NCI-H1417 (cell line): ENCODE data around the gene PTPRT.

Experiments
- DNase-seq, 3 experiments: peaks; one replicate each; lab custom pipeline; 2025; lab: John Stamatoyannopoulos, UW

Gene PTPRT

DNA sequence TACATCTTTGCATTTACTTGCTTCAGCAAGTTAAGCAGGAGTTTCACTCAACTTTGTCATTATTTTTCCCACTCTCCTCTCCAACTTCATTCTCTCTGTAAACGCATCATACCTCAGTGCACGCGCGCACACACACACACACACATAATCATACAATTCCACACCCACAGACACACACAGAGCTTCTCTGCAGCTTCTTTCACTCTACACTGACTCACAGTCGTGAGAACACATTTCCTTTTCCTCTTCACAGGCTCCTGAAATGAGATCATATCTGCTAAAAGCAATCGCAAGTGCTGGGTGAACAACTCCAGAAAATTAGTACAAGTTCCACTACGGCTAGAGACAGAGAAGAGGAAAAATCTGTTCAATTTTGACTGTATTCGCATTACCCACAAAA is 215.4 kb downstream of the PTPRT start:
- no peak for DNase-seq

DNA sequence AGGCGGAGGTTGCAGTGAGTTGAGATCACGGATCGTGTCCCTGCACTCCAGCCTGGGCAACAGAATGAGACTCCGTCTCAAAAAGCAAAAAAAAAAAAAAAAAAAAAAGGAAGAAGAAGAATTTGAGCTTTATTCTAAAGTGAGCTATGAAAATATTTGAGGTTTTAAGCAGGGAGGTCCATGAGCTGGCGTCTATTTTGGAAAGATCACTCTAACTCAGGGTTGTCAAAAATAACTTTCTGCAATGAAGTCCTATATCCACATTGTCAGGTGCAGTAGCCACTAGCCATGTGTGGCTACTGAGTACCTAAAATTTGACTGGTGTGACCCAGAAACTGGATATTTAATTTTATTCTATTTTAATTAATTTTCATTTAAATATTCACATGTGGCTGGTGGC is 217.1 kb downstream of the PTPRT start:
- DNase-seq, result no peak

DNA sequence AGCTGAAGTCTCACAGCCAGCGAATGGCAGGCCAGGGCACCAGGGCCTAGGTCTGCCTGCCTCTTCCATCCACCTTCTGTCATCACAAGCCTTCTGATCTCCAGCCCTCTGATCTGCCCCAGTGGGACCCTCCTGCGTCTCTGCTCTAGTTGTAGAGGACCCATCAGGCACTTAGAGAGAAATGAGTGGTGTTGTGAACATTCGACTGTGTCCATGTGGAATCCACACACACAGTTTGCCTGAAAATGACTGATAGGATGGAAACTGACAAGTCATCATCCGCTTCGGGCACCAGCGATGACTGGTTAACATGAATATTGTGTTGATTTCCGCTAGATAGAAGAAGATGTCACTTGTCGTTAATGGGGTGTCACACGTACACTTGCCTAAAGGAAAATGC is 221.0 kb downstream of the PTPRT start:
- DNase-seq, result no peak

DNA sequence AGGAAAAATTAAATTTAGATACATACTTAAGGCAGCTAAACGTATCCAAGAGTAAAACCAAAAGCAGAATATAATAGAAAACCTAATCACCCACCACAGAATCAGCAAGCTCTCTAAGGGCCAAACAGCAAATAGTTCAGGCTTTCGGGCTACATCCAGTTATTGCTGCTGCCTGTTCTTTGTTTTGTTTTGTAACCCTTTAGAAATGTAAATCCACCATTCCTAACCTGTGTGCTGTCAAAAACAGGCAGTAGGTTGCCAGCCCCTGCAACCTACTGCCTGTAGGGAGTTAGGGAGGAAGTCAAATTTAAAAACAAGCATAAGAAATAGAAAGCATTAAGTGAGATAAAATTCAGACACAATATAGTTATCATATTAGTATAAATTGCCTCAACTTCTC is 225.9 kb downstream of the PTPRT start:
- no peak for DNase-seq

DNA sequence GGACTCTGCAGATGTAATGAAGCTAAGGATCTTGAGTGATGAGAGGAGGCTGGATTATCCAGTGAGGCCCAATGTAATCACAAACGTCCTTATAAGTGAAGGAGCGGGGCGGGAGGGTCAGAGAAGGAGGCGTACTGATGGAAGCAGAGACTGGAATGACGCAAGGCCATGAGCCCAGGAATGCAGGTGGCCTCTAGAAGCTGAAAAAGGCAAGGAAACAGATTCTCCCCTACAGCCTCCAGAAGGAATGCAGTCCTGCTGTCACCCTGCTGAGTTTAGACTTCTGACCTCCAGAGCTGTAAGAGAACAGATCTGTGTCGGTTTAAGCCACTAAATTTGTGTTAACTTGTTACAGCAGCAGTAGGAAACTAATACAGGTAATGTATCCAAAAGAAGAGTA is 227.9 kb downstream of the PTPRT start:
- DNase-seq, result no peak

DNA sequence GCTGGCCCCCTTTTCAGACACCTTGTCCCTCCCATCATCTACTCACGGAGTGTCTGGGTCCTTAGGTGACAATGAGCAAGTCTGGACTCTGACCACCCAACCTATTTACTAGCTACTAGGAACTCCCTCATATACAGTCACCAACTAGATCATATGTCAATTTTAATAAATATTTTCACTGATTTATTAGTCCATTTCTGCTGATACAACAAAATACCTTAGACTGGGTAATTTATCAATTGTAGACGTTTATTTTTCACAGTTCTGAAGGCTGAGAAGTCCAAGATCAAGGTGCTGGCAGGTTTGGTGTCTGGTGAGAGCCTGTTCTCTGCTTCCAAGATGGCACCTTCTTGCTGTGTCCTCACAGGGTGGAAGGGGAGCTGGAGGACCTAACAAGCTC is 229.7 kb downstream of the PTPRT start:
- no peak for DNase-seq

DNA sequence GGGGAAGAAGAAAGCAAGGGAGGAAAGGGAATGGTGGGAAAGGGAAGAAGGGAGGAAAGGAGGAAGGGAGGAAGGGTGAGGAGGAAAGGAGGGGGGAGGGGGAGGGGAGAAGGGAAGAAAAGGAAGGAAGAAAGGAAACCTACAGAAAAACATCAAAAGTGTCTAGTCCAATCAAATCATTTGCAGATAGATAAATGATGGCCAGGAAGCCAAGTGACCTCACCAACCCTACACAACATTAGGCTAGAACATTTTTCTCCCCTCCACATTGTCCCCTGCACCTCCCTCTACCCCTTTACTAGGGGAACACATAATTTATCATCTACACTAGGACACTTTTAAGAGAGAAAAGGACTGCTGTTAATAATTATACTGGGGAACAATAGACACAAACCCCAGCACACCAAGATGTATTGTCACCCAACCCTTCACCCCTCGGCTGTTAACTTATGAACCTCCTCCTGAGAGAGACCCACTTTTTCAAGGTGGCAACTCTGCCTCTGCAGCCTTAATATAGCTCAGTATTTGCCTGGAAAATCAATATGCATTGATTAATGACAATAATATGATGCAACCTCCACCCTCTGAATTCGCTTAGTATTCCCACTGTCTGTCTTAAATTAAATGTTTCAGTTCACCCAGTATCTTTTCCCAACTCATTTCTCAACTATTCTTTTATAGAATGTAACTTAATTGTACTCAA is 231.2 kb downstream of the PTPRT start:
- DNase-seq, result no peak

DNA sequence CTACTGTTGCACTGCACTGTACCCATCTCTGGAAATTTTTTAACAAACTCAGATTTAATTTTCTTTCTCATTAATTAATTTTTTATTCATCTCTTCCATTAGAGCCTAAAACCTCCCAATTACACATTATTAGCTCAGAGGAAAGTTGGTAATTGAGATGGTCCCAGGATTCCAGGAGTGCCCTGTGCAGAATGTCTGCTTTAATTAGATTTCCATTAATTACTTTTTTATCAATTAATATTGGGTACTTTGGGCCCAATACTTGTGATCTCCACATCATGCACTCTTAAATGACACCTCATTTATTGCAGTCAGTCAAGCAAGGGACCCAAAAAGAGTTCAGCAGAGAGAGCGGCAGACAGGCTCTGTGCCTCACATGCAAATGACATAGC is 232.0 kb downstream of the PTPRT start:
- no peak for DNase-seq

DNA sequence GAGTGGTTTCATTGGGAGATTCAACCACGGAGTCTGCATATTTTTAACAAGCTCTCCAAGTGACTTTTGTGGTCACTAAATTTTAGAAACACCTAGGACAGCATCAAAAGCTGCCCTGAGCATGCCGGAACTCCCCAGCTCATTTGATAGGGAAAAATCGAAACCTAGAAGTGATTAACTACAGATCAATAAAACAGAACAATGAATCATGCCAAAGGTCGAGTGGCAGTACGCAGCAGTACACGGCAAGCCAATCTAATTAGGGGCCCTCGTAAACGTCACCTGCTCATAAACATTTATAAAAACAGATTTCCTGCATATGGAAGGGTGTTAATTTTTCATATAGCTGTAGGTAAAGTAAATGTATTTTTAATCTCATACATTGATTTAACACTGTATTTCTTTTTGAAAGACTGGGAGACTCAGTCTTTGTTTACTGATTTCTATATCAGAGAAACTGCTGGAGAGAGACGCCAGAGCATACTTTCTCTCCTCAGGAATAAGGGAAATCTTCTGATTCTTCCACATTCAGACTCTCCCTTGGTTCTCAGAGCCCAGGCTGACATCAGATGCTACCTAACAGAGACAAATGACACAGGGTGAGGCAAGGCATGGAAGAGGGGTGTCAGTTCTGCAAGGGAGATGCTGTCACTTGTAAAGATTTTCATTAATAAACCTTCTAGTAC is 232.5 kb downstream of the PTPRT start:
- peak in 1 of 3 experiments; percentile 29 for DNase-seq

DNA sequence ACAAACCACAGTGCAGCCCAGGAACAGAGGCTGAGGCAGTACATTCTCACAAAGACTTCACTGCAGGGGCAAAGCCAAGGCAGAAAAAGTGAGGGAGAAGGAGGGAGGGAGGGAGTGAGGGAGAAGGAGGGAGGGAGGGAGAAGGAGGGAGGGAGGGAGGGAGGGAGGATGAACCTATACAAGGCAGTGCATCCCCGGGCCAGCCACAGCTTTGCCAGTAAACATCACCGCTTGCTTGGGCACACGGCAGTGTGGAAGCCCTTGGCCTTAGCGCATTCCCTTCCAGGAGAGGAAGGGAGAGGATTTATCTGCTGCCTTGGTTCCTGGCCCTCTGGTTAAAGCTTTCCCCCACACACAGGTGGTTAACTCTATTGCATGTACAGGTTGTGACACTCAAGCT is 234.0 kb downstream of the PTPRT start:
- no peak for DNase-seq

DNA sequence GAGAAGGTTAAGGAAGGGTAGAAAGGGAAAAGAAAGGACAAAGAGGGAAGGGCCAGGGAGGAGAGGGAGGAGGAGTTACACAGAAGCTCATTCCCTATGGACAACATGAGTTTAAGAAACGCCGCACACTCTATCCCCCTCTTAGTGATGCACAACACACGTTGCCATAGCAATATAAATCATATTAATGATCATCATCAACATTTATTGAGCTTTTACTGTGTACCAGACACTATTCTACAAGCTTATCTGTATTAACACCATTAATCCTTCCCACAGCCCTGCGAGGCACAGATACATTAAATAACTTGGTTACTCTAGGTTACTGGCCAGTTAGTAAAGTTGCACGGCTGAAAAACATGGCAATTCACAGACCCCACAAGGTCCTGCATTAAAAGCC is 234.8 kb downstream of the PTPRT start:
- DNase-seq, result no peak

DNA sequence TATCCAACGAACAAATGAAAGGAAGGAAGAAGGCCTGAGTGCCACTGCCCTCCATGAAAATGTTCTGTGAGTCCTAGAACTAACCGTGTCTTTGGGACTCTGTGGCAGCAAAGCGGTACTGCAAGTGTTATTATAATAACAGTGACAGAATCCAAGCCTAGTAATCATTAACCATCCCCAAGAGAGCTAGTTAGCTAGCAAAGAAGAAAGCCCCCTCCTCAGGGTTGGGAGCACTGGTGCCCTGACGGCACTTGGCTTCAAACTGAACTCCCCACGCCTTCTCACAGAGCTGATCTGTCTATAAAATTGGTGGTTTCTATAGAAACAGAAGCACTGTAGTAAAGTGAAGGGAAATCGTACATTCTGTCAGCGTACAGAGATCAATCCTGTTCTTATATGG is 239.8 kb downstream of the PTPRT start:
- DNase-seq, result no peak

DNA sequence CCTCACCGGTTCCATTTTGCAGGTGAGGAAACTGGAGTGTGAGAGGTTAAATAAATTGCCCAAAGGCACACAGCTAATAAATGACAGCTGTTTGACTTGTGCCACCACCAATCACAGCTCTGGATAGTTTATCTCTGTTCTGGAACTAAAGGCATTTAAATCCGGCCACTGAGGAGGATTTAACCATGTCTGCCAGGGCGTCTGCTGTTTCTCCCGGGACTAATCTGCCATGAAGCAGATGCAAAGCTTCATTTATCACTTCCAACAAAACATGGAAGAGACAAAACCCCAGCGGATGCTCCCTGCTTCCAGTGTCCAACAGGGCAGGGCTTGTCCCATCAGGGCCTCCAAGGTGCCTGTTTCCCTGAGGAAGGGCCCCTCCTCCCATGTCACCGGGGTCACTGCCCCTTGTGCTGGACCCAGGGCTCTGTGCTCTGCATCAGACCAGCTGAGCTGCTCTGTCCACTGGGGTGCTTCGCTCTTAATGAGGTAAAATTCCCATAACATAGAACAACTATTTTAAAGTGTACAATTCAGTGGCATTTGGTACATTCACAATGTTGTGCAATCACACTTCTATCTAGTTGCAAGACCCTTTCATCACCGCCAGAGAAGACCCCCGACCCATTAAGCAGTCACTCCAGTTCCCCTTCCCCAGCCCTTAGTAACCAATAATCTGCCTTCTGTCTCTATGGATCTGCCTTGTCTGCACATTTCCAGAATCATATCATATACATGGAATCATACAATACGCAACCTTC is 244.3 kb downstream of the PTPRT start:
- no peak for DNase-seq

DNA sequence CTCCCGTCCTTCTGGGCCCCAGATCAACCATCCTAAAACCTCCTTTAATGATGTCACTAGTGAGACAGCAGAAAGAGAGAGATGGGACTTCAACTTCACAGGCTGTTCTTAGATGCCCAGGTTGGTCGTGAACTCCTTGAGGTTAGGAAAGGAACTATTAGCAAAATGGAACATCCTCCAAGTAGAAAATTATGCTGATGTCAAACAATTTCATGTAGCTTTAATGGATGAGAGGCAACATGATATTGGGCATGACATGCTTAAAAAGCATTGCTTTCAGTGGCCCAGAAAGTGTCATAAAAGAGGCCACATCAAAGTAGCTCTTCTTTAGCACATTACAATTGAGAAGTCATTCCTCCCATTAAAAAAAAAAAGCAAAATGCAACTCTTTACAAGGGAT is 248.1 kb downstream of the PTPRT start:
- no peak for DNase-seq

DNA sequence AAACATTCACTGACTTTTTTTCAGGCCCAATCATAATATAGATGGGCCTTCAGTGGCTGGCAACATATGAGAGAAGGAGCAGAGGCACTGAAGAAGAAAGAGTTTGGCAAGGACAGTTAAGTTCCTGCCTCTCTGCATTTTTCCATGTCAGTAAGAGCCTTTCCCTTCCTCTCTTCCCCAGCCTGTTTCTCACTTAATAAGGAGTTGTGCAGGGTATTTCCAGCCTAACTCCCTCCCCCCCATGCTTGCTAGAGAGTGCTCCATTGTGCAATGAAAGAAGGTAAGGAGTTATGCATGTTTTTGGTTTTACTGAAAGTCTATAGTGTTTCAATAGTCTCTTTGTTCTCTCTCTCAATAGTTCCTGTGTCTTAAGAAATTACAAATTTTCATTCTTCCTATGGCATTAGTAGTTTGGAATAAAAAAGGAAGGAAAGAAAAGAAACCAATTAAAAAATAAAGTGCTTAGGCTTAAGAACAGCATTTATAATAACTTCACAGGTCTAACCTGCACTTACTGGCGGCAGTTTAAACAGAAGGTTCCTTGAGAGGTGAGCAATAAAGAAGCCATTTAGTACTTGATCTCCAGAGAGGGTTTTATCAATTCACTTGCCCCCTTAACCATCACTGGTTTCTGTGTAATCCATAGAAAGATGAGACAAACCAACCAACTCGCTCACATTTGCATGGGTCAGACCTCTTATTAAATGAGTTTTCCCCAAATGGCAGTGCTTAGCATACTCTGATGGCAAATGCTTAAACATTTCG is 251.1 kb downstream of the PTPRT start:
- DNase-seq, result no peak

DNA sequence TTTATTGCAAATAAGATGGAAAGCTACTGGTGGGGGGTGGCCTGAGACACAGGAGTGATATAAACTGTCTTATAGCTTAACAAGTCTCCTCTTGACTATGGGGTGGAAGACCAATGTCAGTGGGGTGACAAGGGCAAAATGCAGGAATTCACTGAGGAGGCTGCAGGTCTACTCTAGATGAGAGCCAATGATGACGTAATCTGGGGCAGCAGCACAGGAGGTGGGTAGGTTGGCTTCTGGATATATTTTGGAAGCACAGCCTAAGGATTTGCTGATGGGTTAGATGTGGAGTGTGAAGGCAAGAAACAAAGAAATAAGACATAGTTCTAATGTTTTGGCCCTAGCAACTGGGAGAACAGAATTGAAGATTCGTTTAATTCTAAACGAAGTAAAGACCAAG is 253.2 kb downstream of the PTPRT start:
- DNase-seq, result no peak

DNA sequence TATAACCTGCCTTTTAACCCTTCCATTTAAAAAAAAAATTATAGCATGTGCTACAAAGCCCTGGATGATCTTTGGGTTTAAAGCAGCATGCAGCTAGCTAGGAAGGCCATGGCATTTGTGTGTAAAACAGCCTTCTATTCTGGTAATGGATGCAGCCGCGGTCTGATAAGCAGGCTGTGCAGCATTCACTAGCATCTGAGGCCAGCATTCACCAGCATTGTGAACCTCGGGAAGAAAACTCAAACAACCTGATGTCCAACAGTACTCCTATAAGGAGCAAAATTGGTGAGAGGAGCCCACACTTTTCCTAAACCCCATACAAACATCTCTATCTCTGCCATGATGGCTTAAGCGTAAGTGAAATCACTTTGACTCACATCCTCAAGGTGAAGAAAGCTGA is 265.5 kb downstream of the PTPRT start:
- DNase-seq, result no peak

DNA sequence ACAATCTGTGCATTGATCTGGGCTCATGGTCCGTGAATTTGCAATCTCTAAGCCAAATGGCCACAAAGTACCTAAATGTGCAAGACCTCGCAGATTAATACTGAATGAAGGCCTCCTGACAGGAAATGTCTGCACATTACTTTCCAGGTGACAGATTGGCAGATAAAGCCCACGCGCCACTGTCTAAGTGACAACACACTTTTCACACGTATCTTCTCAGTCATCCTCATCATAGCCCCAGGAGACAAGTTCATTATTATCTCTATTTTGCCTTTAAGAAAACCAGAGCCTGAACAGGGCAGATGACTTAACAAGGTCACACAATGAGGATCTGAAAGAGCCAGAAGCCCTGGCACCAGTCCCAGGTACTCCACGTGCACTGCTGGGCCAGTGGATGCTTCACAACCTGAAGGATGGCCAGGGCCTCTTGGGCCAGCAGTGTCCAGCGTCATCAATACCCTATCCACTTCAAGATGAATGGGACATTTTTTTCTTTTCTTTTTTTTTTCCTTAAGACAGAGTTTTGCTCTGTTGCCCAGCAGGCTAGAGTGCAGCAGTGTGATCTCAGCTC is 266.3 kb downstream of the PTPRT start:
- DNase-seq, result no peak

DNA sequence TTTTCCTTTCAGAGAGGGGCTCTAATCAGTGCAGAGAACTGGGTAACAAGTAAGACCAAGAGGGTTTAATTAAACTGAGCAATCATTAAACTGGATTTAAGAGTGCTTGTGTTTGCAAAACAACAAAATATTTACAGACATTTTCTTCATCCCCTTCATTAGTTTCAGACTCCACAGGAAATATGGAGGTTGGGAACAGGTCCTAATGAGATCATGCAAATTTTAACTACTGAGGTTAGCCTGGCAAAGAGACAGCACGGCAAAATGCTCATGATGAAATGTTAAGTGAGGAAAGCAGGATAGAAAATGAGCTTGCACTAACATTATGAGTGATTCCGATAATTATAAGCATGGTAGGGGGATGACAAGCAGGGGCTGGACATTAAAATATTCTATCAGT is 268.9 kb downstream of the PTPRT start:
- DNase-seq, result no peak

DNA sequence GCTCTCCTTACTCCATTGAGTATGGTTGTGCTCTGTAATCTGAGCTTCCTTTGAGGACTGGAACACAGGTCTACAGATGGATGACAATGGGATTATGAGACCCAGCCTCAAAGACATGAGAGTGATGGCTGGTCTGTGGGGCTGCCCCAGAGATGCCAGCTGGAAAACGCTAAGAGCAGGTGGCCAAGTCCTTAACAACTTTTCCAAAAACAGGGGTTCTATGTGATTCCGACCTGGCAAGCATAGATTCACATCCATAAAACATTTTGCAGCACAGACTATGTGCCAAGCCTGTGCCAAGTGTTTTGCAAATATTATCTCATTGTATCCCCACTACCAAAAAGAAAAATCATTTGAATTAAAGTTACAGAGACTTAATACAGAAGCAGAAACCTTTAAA is 270.4 kb downstream of the PTPRT start:
- no peak for DNase-seq

DNA sequence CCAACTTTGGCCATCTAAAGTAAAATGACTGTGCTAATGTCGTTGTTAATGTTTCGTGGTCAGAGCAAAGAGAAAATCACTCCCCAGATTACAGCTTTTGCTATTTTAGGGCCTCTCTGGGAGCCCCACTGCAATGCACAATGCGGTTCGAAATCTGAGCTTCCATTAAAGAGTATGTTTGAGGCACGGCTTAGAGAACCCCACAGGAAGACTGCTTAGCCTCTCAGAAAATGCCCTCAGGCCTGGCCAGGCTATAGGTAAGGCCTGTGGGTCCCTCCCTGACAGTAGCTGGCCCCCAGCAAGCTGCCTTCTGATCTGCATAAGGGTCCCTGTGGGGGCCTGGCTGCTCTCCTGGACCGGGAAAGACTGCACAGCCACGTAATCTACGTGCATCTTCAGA is 274.6 kb downstream of the PTPRT start:
- DNase-seq, result no peak

DNA sequence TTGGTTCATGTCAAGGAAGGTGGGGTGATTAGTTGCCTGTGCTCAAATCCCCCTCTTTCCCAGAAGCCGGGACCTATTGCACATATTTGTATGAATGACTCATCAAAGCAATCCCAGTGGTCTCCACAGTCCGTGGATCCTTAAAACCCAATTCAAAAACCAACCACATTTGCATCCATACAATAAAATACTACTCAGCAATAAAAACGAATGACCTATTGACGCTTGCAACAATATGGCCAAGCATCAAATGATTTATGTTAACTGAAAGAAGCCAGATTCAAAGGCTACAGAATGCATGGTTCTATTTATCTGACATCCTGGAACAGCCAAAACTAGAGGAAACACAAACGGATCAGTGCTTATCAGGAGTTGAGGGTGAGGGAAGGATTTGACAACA is 275.4 kb downstream of the PTPRT start:
- no peak for DNase-seq
